ENCODE measurements around the gene RPS27L. TPM values are rescaled to one million over a fixed set of nuclear protein-coding genes. Genes with fewer than 3 reads are reported as not detected.

The RPS27L gene
- total and polyA plus RNA-seq, 7 experiments from 2014 or later, result 38.7 to 248 (median 111) TPM

DNA sequence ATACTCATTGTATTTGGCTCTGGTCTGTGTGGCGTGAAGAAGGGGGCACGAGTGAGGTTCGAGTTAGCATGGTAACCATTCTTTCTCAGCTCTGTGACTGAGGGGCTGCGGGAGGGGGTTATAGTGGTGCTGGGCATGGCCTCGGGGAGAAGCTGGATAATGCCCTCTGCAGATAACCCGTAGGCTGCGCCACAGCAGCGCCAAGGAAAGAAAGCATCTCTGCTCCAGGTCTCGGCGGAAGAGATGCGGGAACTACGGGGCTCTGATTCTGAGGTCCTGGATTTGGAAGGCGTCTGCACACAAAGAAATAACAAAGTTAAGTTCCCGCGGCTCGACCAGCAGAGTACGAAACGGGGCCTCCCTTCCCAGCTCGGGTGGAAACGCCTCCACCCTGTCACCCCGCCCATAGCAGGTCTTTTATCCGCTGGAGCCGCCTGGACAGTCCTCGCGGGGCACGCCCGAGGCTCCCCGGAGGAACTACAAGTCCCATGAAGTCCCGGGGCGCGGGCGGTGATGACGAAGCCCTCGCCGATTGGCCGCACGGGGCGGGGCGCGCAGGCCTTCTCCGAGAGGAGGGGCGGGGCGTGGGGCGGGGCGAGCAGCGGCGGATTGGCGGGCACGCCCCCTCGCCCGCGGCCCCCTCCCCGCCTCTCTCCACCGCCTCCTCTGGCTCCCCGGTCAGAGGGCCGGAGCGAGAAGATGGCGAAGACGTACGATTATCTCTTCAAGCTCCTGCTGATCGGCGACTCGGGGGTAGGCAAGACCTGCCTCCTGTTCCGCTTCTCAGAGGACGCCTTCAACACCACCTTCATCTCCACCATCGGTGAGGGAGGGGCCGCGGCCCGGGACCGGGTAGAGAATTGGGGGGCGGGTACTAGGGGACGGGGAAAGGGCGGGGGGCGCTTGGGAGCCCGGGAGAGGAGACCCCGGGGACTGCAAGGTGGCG is 31.9 kb upstream of the RPS27L start, which contains the start of gene RAB8B:
Gene RAB8B (plus strand): TSS at position 681 of the 946 bp plus-strand sequence. CDS start 19 bp downstream, at position 700.
- H3K9me3 ChIP-seq (ENCODE audit: control insufficient read depth in 2 of 3, low read length in 3 of 3), result no peaks in the 10 kb centered on the region
- peaks cover 41 to 54% (median 50%) of the 10 kb centered on the region in 7 donors for H3K4me1 Mint-ChIP-seq
- peaks cover 0 to 3% (median 0%) of the 10 kb centered on the region in 5 donors for H3K27me3 Mint-ChIP-seq
- ChIA-PET POLR2A (interaction anchor here (2.2 kb wide), 1 partner anchor 32 kb away, joined by 9 read pairs; the partner anchor contains the start of gene RPS27L), CTCF (interaction anchor here (1.4 kb wide), 1 partner anchor 32 kb away, joined by 4 read pairs; the partner anchor contains the start of gene RPS27L)
- H3K4me3 ChIP-seq (ENCODE audit: low read length), result peak within 1 kb of the TSS; percentile 86
- peaks cover 0 to 2% (median 0%) of the 10 kb centered on the region in 11 donors for H3K9me3 Mint-ChIP-seq
- peak within 1 kb of the TSS; percentile 99 for H3K27ac ChIP-seq (ENCODE audit: low read depth, low read length)
- H3K36me3 Mint-ChIP-seq, result peaks cover 0 to 19% (median 0%) of the 10 kb centered on the region in 5 donors
- peaks cover 22 to 40% of the 10 kb centered on the region in 2 donors for H3K4me1 ChIP-seq (ENCODE audit: control insufficient read depth in 2 of 2, insufficient read depth in 2 of 2, low read length in 2 of 2)
- H3K27me3 ChIP-seq (ENCODE audit: control insufficient read depth in 2 of 2, insufficient read depth in 2 of 2, low read length in 2 of 2), result no peaks in the 10 kb centered on the region
- peak; percentile 85 to 98 (median 93) for DNase-seq
- H3K4me3 Mint-ChIP-seq, result peak within 1 kb of the TSS; percentile 92 to 99 (median 97)
- H3K36me3 ChIP-seq (ENCODE audit: control insufficient read depth in 2 of 3, insufficient read depth in 3 of 3, low read length in 3 of 3), result peaks cover 0 to 8% (median 0%) of the 10 kb centered on the region in 3 experiments
- ATAC-seq, result peak; percentile 88
- peak within 1 kb of the TSS; percentile 84 to 98 (median 95) for H3K27ac Mint-ChIP-seq
- intact Hi-C loops (cut with micrococcal nuclease), result loop anchor here (1.0 to 2.0 kb wide), 7 partner anchors 32 to 905 kb away; partner anchors contain the start of genes APH1B (in 2 of the 2), LACTB (in 2 of the 2), RPS27L (in 1 of the 2) and USP3 (in 1 of the 2)

DNA sequence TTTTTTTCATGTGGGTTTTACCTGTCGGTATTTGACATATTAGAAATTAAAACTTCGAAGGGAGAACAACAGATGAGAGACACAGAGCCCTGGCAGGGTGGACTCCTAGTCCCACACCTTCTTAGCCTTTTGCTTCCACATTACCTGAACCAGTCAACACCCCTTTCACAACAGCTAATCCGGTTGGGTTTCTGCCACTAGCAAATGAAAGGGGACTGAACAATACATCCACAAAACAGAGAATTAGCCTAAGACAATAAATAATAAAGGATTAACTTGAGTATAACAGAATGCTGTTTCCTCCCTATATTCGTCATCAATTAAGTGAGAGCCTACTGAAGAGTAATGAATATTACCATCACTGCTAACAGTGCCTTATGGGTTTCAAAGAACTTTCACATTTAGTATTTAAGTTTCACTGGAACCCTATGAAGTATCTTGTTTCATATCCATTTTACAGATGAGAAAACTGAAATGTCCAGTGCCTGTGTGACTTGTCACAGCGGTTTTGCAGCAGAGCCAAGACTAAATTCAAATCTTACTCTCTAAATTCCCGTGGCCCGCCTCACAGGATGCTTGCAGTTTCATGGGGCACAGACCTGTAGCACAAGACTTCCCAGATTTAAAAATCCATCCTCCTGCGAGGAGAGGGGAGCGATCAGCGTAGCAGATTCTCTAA is 31.1 kb upstream of the RPS27L start:
- H3K4me3 Mint-ChIP-seq, result peak overlapping the region; percentile 92 to 99 (median 97)
- DNase-seq (peak in 1 of 9 donors; percentile 31), ATAC-seq (no peak)
- Histone ChIP-seq H3K27ac (ENCODE audit: low read depth, low read length) (peak overlapping the region; percentile 99), H3K4me1 (ENCODE audit: control insufficient read depth in 2 of 2, insufficient read depth in 2 of 2, low read length in 2 of 2) (peaks cover 18 to 34% of the 10 kb centered on the region in 2 donors), H3K4me3 (ENCODE audit: low read length) (peak overlapping the region; percentile 86), H3K36me3 (ENCODE audit: control insufficient read depth in 2 of 3, insufficient read depth in 3 of 3, low read length in 3 of 3) (peaks cover 0 to 8% (median 0%) of the 10 kb centered on the region in 3 experiments), H3K27me3 (ENCODE audit: control insufficient read depth in 2 of 2, insufficient read depth in 2 of 2, low read length in 2 of 2) (no peaks in the 10 kb centered on the region), H3K9me3 (ENCODE audit: control insufficient read depth in 2 of 3, low read length in 3 of 3) (no peaks in the 10 kb centered on the region)
- CTCF ChIA-PET, result interaction anchor here (0.6 to 1.4 kb wide), 3 partner anchors 32 to 843 kb away, joined by 3 to 4 read pairs (median 4); partner anchors contain the start of gene RPS27L
- H3K9me3 Mint-ChIP-seq, result peaks cover 0 to 2% (median 0%) of the 10 kb centered on the region in 11 donors
- peaks cover 0 to 15% (median 0%) of the 10 kb centered on the region in 5 donors for H3K36me3 Mint-ChIP-seq
- POLR2A ChIA-PET, result interaction anchor here (0.6 to 2.2 kb wide), 2 partner anchors 31 to 49 kb away, joined by 3 to 9 read pairs; partner anchors contain the start of gene RPS27L
- peak overlapping the region; percentile 80 to 97 (median 95) for H3K27ac Mint-ChIP-seq
- intact Hi-C loops (cut with micrococcal nuclease), result loop anchor here (2.0 kb wide), 2 partner anchors 68 to 88 kb away; partner anchors contain the start of genes APH1B (in 1 of the 2) and LACTB (in 1 of the 2)
- H3K27me3 Mint-ChIP-seq, result peaks cover 0 to 3% (median 0%) of the 10 kb centered on the region in 5 donors
- H3K4me1 Mint-ChIP-seq, result peaks cover 36 to 46% (median 43%) of the 10 kb centered on the region in 7 donors

DNA sequence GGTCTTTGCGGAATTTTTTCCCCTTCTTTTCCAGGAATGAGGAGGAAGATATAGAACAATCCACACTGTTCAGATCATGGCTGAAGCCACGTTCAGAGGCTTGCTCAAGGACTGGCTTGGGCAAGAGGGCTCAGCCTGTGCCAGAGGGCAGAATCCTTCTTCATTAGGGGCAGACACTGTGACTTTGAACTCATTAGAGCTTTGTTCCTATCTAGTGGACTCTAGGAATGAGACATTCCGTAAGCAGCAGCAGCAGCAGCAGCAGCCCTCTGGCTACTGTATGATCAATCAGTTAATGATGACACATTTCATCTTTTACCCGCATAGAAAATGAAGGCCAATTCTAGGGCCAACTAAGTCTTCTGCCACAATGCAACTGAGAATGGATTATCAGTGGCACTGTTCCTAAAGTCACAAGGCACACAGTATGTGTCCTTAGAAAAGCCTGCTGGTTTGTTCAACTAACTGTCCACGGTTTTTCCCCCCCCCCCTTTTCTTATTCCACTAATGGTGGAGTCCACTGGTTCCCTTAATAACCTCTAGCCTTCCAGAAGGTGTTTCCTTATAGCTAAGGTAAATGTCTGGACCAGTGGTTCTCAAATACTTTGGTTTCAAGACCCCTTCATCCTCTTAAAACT is 30.4 kb upstream of the RPS27L start:
- no peak for DNase-seq
- H3K9me3 ChIP-seq (ENCODE audit: control insufficient read depth in 2 of 3, low read length in 3 of 3), result no peaks in the 10 kb centered on the region
- Mint-ChIP-seq H3K4me3 (peak overlapping the region in 6 of 10 donors; percentile 13 to 99 (median 96)), H3K27ac (peak overlapping the region in 2 of 9 donors; percentile 80 to 95), H3K9me3 (peaks cover 0 to 2% (median 0%) of the 10 kb centered on the region in 11 donors), H3K27me3 (peaks cover 0 to 3% (median 0%) of the 10 kb centered on the region in 5 donors), H3K36me3 (peaks cover 0 to 14% (median 0%) of the 10 kb centered on the region in 5 donors), H3K4me1 (peaks cover 30 to 40% (median 37%) of the 10 kb centered on the region in 7 donors)
- POLR2A ChIA-PET, result interaction anchor here (0.6 to 2.2 kb wide), 3 partner anchors 30 to 50 kb away, joined by 3 to 9 read pairs (median 3); partner anchors contain the start of gene RPS27L
- peaks cover 11 to 27% of the 10 kb centered on the region in 2 donors for H3K4me1 ChIP-seq (ENCODE audit: control insufficient read depth in 2 of 2, insufficient read depth in 2 of 2, low read length in 2 of 2)
- no peak overlapping the region for H3K27ac ChIP-seq (ENCODE audit: low read depth, low read length)
- intact Hi-C loops (cut with micrococcal nuclease), result loop anchor here (2.0 kb wide), 2 partner anchors 67 to 89 kb away; partner anchors contain the start of genes APH1B (in 1 of the 2) and LACTB (in 1 of the 2)
- no peak overlapping the region for H3K4me3 ChIP-seq (ENCODE audit: low read length)
- CTCF ChIA-PET, result interaction anchor here (0.6 to 1.4 kb wide), 3 partner anchors 31 to 844 kb away, joined by 3 to 4 read pairs (median 4); partner anchors contain the start of gene RPS27L
- no peak for ATAC-seq
- peaks cover 0 to 8% (median 0%) of the 10 kb centered on the region in 3 experiments for H3K36me3 ChIP-seq (ENCODE audit: control insufficient read depth in 2 of 3, insufficient read depth in 3 of 3, low read length in 3 of 3)
- H3K27me3 ChIP-seq (ENCODE audit: control insufficient read depth in 2 of 2, insufficient read depth in 2 of 2, low read length in 2 of 2), result no peaks in the 10 kb centered on the region

DNA sequence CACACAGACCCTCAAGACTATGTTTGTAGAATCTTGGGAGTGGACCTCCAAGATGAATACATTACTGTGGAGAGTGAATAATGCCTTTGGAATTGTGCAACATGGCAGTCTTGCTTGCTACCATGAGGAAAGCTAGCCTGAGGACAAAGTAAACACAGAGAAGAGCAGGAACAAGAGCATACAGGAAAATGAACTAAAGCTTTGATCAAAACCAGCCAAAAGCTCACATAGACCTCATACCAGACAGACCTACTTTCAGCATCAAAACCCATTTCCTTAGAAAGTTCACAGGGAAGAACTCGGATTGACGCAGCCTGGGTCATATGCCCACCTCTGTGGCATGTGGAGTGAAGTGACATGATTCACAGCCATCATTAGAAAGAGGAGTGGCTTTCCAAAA is 28.8 kb upstream of the RPS27L start:
- POLR2A ChIA-PET, result interaction anchor here (0.9 kb wide), 1 partner anchor 88 kb away, joined by 3 read pairs; no protein-coding TSS in a partner anchor

DNA sequence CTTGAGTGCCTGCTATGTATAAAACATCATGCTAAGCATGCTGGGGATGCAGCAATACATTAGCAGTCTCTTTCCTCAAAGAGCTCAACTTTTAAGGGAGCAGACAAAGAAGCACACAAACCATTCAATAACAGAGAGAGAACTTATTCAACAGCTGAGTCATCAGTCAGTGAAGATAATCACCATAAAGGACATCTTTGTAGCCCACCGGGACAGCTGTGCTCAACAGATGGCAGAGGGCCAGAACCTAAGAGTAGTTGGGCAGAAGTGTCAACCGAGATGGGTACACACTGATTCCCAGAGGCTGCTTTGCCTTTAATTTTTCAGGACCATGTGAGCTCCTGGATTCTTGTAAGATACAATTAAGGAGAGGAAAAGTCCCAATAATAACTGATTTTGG is 27.9 kb upstream of the RPS27L start:
- peaks cover 0 to 4% (median 0%) of the 10 kb centered on the region in 5 donors for H3K36me3 Mint-ChIP-seq
- H3K27me3 ChIP-seq (ENCODE audit: control insufficient read depth in 2 of 2, insufficient read depth in 2 of 2, low read length in 2 of 2), result no peaks in the 10 kb centered on the region
- ATAC-seq (no peak), DNase-seq (no peak)
- peaks cover 7 to 18% (median 14%) of the 10 kb centered on the region in 7 donors for H3K4me1 Mint-ChIP-seq
- H3K36me3 ChIP-seq (ENCODE audit: control insufficient read depth in 2 of 3, insufficient read depth in 3 of 3, low read length in 3 of 3), result peaks cover 0 to 8% (median 0%) of the 10 kb centered on the region in 3 experiments
- no peak overlapping the region for H3K27ac ChIP-seq (ENCODE audit: low read depth, low read length)
- H3K27me3 Mint-ChIP-seq, result peaks cover 0 to 14% (median 0%) of the 10 kb centered on the region in 5 donors
- no peak overlapping the region for H3K4me3 Mint-ChIP-seq
- no peak overlapping the region for H3K4me3 ChIP-seq (ENCODE audit: low read length)
- ChIA-PET POLR2A (interaction anchor here (0.7 to 2.1 kb wide), 4 partner anchors 41 to 95 kb away, joined by 3 to 5 read pairs (median 4); no protein-coding TSS in a partner anchor), CTCF (interaction anchor here (1.0 to 2.0 kb wide), 2 partner anchors 10 to 102 kb away, joined by 3 to 6 read pairs; no protein-coding TSS in a partner anchor)
- intact Hi-C loops (cut with micrococcal nuclease), result no loop called here
- peak overlapping the region in 1 of 9 donors; percentile 69 for H3K27ac Mint-ChIP-seq
- no peaks in the 10 kb centered on the region for H3K9me3 ChIP-seq (ENCODE audit: control insufficient read depth in 2 of 3, low read length in 3 of 3)
- peaks cover 0 to under 1% (median 0%) of the 10 kb centered on the region in 11 donors for H3K9me3 Mint-ChIP-seq
- peaks cover 0 to 9% of the 10 kb centered on the region in 2 donors for H3K4me1 ChIP-seq (ENCODE audit: control insufficient read depth in 2 of 2, insufficient read depth in 2 of 2, low read length in 2 of 2)

More for the DNA sequence above, 28.8 kb upstream of the RPS27L start:
- H3K4me1 Mint-ChIP-seq, result peaks cover 15 to 23% (median 21%) of the 10 kb centered on the region in 7 donors
- peaks cover 0 to 2% (median 0%) of the 10 kb centered on the region in 11 donors for H3K9me3 Mint-ChIP-seq
- intact Hi-C loops (cut with micrococcal nuclease), result no loop called here
- peaks cover 0 to 14% (median 0%) of the 10 kb centered on the region in 5 donors for H3K27me3 Mint-ChIP-seq
- no peak for ATAC-seq
- H3K27ac Mint-ChIP-seq, result no peak overlapping the region
- H3K36me3 Mint-ChIP-seq, result peaks cover 0 to 7% (median 0%) of the 10 kb centered on the region in 5 donors
- H3K27ac ChIP-seq (ENCODE audit: low read depth, low read length), result no peak overlapping the region
- no peaks in the 10 kb centered on the region for H3K27me3 ChIP-seq (ENCODE audit: control insufficient read depth in 2 of 2, insufficient read depth in 2 of 2, low read length in 2 of 2)
- H3K4me3 ChIP-seq (ENCODE audit: low read length), result no peak overlapping the region
- CTCF ChIA-PET, result no interaction called here
- no peaks in the 10 kb centered on the region for H3K9me3 ChIP-seq (ENCODE audit: control insufficient read depth in 2 of 3, low read length in 3 of 3)
- DNase-seq, result no peak
- H3K4me3 Mint-ChIP-seq, result peak overlapping the region in 1 of 10 donors; percentile 30
- peaks cover 0 to 8% (median 0%) of the 10 kb centered on the region in 3 experiments for H3K36me3 ChIP-seq (ENCODE audit: control insufficient read depth in 2 of 3, insufficient read depth in 3 of 3, low read length in 3 of 3)
- peaks cover 0 to 13% of the 10 kb centered on the region in 2 donors for H3K4me1 ChIP-seq (ENCODE audit: control insufficient read depth in 2 of 2, insufficient read depth in 2 of 2, low read length in 2 of 2)

Data from naive thymus-derived CD4-positive, alpha-beta T cell (primary cell).